PC-3 (cell line): ENCODE data around the gene EEIG1.

Experiments used
- CTCF ChIP-seq: fragments of 300-600 bp; sonication (generic); conservative IDR thresholded peaks from 2 replicates; pipeline ENCODE4 v1.5.1; 2017; ENCODE audit warnings: antibody characterized with exemption, low read depth, mild to moderate bottlenecking, low read length
- EZH2 ChIP-seq: fragments of 300-600 bp; sonication (generic); IDR thresholded peaks from one replicate; pipeline ENCODE4 v1.6.1; 2017; ENCODE audit warnings: antibody characterized with exemption, mild to moderate bottlenecking, low read length; ENCODE audit not compliant: unreplicated experiment

- TF ChIP-seq CTCF (no peak), EZH2 (no peak)
Measured at GRCh38 chr9:127965953-127966352, 14.8 kb downstream of the EEIG1 start.
